Measurements from ENCODE around the gene COL25A1.

- TF ChIP-seq CTCF (conservative IDR thresholded peaks at IDR 0.05; ENCODE audit: low read depth, low read length) (no peak), EZH2 (IDR thresholded peaks at IDR 0.05; ENCODE audit: borderline replicate concordance, low read depth, low read length, poor library complexity, severe bottlenecking) (no peak)
These were observed 210.6 kb downstream of the COL25A1 start for GRCh38 chr4:109091727-109092409.
